GM10266 (cell line): Measurements from ENCODE around the gene DUSP16.

Experiments
- DNase-seq: peaks from one replicate; pipeline ENCODE4 v3.0.0; 2012; ENCODE audit errors: extremely low spot score
- TF ChIP-seq, protein P1 (sequence below): IDR thresholded peaks from 2 replicates; pipeline ENCODE4 v1.5.1; 2012; ENCODE audit warnings: mild to moderate bottlenecking, low read depth; ENCODE audit not compliant: control insufficient read depth, insufficient read depth; ENCODE audit errors: missing control alignments

The DUSP16 gene

DNA sequence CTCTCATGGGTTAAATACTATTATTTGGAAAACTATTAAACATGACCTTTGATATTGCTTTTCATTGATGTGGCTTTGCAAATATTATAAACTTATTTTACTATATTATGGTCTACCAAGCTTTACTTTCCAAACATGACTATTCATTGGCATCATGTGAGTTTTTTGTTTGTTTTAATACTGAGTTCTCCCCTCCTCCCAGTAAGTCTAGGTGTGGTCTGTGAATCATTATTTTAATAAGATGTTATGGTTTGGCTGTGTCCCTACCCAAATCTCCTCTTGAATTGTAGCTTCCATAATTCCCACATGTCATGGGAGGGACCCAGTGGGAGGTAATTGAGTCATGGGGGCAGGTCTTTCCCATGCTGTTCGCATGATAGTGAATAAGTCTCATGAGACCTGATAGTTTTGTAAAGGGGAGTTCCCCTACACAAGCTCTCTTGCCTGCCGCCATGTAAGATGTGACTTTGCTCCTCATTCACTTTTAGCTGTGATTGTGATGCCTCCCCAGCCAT lies 125.8 kb downstream of the DUSP16 start:
- TF ChIP-seq, protein P1, sequence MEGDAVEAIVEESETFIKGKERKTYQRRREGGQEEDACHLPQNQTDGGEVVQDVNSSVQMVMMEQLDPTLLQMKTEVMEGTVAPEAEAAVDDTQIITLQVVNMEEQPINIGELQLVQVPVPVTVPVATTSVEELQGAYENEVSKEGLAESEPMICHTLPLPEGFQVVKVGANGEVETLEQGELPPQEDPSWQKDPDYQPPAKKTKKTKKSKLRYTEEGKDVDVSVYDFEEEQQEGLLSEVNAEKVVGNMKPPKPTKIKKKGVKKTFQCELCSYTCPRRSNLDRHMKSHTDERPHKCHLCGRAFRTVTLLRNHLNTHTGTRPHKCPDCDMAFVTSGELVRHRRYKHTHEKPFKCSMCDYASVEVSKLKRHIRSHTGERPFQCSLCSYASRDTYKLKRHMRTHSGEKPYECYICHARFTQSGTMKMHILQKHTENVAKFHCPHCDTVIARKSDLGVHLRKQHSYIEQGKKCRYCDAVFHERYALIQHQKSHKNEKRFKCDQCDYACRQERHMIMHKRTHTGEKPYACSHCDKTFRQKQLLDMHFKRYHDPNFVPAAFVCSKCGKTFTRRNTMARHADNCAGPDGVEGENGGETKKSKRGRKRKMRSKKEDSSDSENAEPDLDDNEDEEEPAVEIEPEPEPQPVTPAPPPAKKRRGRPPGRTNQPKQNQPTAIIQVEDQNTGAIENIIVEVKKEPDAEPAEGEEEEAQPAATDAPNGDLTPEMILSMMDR, result no peak
- DNase-seq, result no peak

DNA sequence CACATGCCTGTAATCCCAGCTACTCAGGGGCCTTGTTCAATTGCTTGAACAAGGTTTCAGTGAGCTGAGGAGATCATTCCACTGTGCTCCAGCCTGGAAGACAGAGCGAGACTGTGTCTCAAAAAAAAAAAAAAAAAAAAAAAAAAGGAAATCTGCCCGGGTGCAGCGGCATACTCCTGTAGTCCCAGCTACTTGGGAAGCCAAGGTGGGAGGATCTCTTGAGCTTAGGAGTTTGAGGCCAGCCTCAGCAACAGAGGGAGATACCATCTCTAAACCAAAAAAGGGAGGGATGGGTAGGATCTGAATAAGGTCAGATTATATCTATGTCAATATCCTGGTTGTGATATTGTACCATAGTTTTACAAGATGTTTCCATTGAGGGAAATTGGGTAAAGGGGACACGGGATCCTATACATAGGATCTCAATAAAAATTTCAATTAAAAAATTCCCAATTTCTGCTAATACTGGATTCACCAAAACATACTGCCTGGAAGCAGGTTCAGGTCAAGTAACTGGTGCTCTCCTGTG lies 129.4 kb downstream of the DUSP16 start:
- TF ChIP-seq, protein P1, result no peak
- no peak for DNase-seq

DNA sequence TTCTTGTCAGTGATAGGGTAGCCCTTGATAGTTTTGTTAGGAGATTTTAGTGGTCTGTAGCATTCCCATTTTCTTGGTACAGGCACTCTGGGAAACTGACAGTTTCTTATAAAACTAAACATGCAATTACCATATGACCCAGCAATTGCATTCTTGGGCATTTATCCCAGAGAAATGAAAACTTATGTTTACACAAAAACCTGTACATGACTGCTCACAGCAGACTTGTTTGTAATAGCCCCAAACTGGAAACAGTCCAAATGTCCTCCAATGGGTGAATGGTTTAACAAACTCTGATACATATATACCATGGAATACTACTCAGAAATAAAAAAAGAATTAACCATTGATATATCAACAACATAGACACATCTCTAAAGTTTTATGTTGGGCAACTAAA lies 130.3 kb downstream of the DUSP16 start:
- DNase-seq, result no peak
- TF ChIP-seq, protein P1, result no peak

DNA sequence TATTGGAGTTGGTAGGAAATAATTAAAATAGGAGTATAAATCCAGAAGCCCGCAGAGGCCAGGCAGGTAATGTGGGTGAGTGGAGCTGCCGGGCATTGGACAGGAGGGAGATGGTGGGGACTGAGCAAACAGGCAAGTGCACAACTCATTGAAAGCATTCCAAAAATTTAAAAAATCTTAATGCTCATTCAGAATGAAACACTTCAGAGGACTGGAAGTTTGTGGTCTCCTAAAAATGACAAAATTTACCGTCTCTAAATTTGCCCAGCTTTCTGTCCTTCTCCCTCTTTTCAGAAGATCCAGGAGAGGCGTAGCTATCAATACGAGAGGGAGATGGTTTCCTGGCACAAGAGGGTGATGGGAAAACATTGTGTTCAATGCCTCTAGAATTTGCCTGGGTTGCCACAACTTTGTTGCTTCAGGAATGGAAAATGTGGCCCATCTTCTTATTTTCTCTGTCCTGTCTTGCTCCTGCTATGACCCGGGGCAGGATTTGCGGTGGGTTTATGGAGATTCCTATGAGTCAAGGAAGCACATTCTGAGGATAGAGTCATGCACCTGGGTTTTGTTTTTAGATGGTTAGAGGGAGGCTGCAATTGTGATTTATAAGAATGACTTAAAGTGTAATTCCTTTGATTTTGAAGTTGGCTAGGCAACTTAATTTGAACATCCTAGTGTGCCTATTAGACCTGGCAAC lies 133.6 kb downstream of the DUSP16 start:
- DNase-seq, result no peak
- TF ChIP-seq, protein P1, result no peak

DNA sequence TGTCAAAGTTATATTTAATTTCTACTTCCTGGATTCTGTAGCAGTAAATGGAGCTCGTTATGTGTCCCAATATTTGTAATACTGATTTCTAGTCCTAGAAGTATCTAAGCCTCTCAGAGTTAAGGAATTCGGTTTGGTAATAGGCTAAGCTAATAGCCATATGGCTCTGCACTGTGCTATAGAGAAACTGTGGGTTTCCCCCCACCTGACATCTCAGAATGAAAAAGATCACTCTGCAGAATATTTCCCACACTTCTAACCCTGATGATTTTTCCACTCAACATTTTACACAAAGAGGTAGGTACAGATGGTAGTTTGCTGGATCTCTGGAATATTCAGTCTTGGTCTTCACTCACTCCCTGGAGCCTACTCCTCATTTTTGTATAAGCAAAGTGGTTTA lies 134.6 kb downstream of the DUSP16 start:
- DNase-seq, result no peak
- TF ChIP-seq, protein P1, result no peak

DNA sequence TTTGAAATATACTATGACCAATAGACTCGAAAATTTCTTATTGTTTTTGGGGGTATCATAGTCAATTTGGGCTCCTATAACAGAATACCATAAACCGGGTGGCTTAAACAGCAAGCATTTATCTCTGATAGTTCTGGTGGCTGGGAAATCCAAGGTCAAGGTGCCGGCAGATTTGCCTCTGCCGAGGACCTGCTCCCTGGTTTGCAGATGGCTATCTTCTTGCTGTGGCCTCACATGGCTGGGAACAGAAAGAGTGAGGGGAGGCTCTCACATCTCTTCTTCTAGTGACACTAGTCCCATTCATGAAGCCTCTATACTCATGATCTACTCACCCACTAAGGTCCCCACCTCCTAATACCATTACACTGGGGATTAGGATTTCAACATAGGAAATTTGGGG lies 135.1 kb downstream of the DUSP16 start:
- TF ChIP-seq, protein P1, result no peak
- DNase-seq, result no peak

DNA sequence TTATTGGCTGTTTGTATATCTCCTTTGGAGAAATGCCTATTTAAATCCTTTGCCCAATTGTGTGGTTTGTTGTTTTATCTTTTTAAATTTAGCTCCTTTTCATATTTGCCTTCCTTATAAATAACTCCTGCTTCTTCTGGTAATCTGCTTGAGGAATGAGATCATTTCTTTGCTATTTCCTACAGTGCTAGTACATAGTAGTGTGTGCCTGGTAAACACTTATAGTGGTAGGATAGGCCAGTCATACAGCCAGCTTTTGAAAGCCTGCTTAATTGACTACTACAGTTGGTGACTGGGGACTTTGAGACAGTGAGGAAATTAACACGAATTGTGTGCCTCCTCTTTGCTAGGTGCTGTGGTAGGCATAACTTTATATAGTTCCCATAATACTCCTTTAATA lies 137.0 kb downstream of the DUSP16 start:
- DNase-seq, result no peak
- TF ChIP-seq, protein P1, result no peak
